Thoracic aorta (tissue), 2 donors: ENCODE measurements around the gene ZNF350. TPM values are rescaled to one million over a fixed set of nuclear protein-coding genes. Genes with fewer than 3 reads are reported as not detected.
A peak's percentile ranks its signal among the peaks of the same experiment; 100 is the strongest.
"Not testable (repeated sequence)": the region's sequence is repeated elsewhere in the genome, so short reads cannot be mapped to it uniquely, and the experiment has no call there.

Source experiments
- ATAC-seq: fragments of 150-250 bp; one replicate; pipeline ENCODE4 v1.8.0; 2017; ENCODE audit warnings: low read depth; ENCODE audit not compliant: insufficient number of reproducible peaks, low FRiP score
- DNase-seq: peaks from one replicate; pipeline ENCODE4 v3.0.0-alpha.2; 2020; ENCODE audit warnings: low spot score
- H3K27ac ChIP-seq, 2 donors: fragments of 200-600 bp; sonication (generic); 1 replicate in 1 of 2; 2 replicates in 1 of 2; pipeline ENCODE4 v1.5.1; 2016; ENCODE audit warnings: mild to moderate bottlenecking in 2 of 2, moderate library complexity in 2 of 2
- H3K27me3 ChIP-seq: fragments of 200-600 bp; sonication (generic); replicated peaks from 2 replicates; pipeline ENCODE4 v1.6.0; 2016; ENCODE audit warnings: mild to moderate bottlenecking; ENCODE audit not compliant: insufficient read depth
- H3K36me3 ChIP-seq: fragments of 200-600 bp; sonication (generic); one replicate; pipeline ENCODE4 v1.5.1; 2016
- H3K4me1 ChIP-seq, 2 donors: fragments of 200-600 bp; sonication (generic); 1 replicate in 1 of 2; 2 replicates in 1 of 2; pipeline versions ENCODE4 v1.5.1 to v1.6.0; 2016; ENCODE audit warnings: low read depth in 2 of 2, mild to moderate bottlenecking in 1 of 2; ENCODE audit not compliant: control insufficient read depth in 1 of 2
- H3K4me3 ChIP-seq: fragments of 200-600 bp; sonication (generic); 2 replicates; pipeline ENCODE4 v1.5.1; 2016; ENCODE audit warnings: mild to moderate bottlenecking
- H3K9me3 ChIP-seq: fragments of 200-600 bp; sonication (generic); 2 replicates; pipeline ENCODE4 v1.5.1; 2016
- CTCF ChIP-seq: fragments of 200-600 bp; sonication (generic); IDR thresholded peaks from one replicate; pipeline ENCODE4 v1.5.1; 2019; ENCODE audit warnings: antibody characterized with exemption
- total RNA-seq, 2 donors: library from RNA; depleted of rRNA; stranded (reverse); fragments of >200 nt; gene quantifications; one replicate each; pipeline versions ENCODE4 v1.1.0 to v1.2.3, GENCODE V29; 2016

ZNF350 gene
- total RNA-seq, 2 donors from 2014 or later: 7.3 to 15.4 TPM

DNA sequence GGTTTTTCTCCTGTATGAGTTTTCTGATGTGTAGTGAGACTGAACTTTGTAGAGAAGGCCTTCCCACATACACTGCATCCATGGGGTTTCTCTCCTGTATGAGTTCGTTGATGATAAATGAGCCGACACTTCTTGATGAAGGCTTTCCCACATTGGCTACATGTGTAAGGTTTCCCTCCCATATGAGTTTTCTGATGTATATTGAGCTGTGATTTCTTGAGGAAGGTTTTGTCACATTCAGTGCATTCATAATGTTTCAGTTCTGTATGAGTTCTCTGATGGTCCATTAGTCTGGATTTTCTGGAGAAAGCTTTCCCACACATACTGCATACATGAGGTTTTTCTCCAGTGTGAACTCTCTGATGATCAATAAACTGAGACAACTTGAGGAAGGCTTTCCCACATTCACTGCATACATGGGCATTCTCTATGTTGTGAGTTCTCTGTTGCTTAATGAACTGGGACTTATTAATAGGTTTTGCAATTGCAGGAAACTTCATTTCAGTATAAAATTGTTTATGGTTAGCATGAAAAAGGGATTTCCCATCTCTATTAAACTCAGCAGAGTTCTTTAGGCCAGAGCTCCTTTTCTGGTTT, 7.5 kb upstream of the ZNF350 start:
- peaks cover 90% of the 10 kb centered on the region for H3K9me3 ChIP-seq
- no peak for ATAC-seq
- no peaks in the 10 kb centered on the region for H3K27me3 ChIP-seq
- DNase-seq: no peak
- no peak for TF ChIP-seq CTCF
- peak overlapping the region; percentile 17 for H3K4me3 ChIP-seq
- H3K36me3 ChIP-seq: peaks cover 58% of the 10 kb centered on the region
- H3K27ac ChIP-seq: no peak overlapping the region
- no peaks in the 10 kb centered on the region for H3K4me1 ChIP-seq

DNA sequence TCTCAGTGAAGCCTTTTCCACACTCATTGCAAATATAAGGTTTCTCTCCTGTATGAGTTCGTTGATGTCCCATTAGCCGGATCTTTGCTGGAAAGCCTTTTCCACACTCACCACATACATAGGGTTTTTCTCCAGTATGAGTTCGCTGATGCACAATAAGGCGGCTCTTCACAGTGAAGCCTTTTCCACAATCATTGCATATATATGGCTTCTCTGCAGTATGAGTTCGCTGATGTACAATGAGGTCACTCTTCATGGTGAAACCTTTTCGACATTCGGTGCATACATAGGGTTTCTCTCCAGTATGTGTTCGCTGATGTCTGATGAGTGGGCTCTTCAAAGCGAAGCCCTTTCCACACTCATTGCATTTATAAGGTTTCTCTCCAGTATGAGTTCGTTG, 6.8 kb upstream of the ZNF350 start:
- no peak overlapping the region for H3K27ac ChIP-seq
- ATAC-seq (no peak), DNase-seq (no peak)
- TF ChIP-seq CTCF: no peak
- H3K36me3 ChIP-seq: peaks cover 51% of the 10 kb centered on the region
- peaks cover 88% of the 10 kb centered on the region for H3K9me3 ChIP-seq
- no peaks in the 10 kb centered on the region for H3K27me3 ChIP-seq
- H3K4me1 ChIP-seq: no peaks in the 10 kb centered on the region
- no peak overlapping the region for H3K4me3 ChIP-seq

GRCh38 chr19:51983361-51983760, 3.3 kb downstream of the ZNF350 start:
- no peak for TF ChIP-seq CTCF
- peaks cover 5 to 9% of the 10 kb centered on the region in 2 donors for H3K4me1 ChIP-seq
- DNase-seq: no peak
- ATAC-seq: no peak
- H3K27ac ChIP-seq: no peak overlapping the region
- no peaks in the 10 kb centered on the region for H3K27me3 ChIP-seq
- no peak overlapping the region for H3K4me3 ChIP-seq
- peaks cover 58% of the 10 kb centered on the region for H3K9me3 ChIP-seq
- peaks cover 26% of the 10 kb centered on the region for H3K36me3 ChIP-seq

DNA sequence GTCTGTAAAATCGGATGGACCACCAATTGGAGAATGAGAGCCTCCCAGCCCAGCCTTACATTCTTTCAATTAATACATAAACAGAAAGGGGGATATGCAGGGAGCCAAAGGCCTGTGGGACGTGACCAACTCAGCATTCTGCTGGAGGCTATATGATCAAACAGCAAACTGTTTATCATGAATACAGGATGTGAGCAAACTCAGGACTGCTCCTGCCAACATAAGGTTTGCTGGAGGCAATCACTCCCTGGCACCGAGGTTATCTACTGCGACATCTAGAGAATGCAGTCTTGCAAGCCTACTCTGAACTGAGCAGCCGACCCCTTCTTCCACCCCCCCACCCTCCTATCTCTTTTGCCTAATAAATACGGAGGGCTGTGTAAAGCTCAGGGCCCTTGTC, 5.7 kb downstream of the ZNF350 start:
- not testable (repeated sequence) for H3K4me3 ChIP-seq, H3K27ac ChIP-seq, H3K4me1 ChIP-seq, DNase-seq, ATAC-seq, H3K27me3 ChIP-seq
- Histone ChIP-seq H3K36me3 (peaks cover 43% of the 10 kb centered on the region), H3K9me3 (peaks cover 77% of the 10 kb centered on the region)

- TF ChIP-seq CTCF: no peak
- peaks cover 0 to 2% of the 10 kb centered on the region in 2 donors for H3K4me1 ChIP-seq
- no peaks in the 10 kb centered on the region for H3K27me3 ChIP-seq
- H3K36me3 ChIP-seq: peaks cover 45% of the 10 kb centered on the region
- no peak for ATAC-seq
- peaks cover 84% of the 10 kb centered on the region for H3K9me3 ChIP-seq
- no peak for DNase-seq
- no peak overlapping the region for H3K4me3 ChIP-seq
- H3K27ac ChIP-seq: no peak overlapping the region
Measured at GRCh38 chr19:51980116-51980736, 6.4 kb downstream of the ZNF350 start.
